Spleen (tissue), 11 donors: ENCODE results near the gene IFI30. TPM values are rescaled to one million over a fixed set of nuclear protein-coding genes. Genes with fewer than 3 reads are reported as not detected.

Experiments used
- DNase-seq: peaks from one replicate; pipeline ENCODE4 v3.0.0-alpha.2; 2020
- H3K27ac ChIP-seq, 8 donors: fragments of 200-600 bp; sonication (generic) in 7 of 8; 1 replicate in 4 of 8; 2 replicates in 4 of 8; pipeline versions ENCODE4 v1.5.0 to v1.8.0; 2016 to 2021; ENCODE audit warnings: inconsistent platforms in 4 of 8, mild to moderate bottlenecking in 4 of 8, moderate library complexity in 1 of 8
- H3K27me3 ChIP-seq, 7 donors: fragments of 200-600 bp; sonication (generic) in 6 of 7; replicated peaks in 1 of 7; 1 replicate in 4 of 7; 2 replicates in 3 of 7; pipeline versions ENCODE4 v1.5.0 to v1.8.0; 2016 to 2021; ENCODE audit warnings: inconsistent platforms in 3 of 7, mild to moderate bottlenecking in 1 of 7
- H3K36me3 ChIP-seq, 6 donors: fragments of 200-600 bp; sonication (generic) in 5 of 6; 1 replicate in 4 of 6; 2 replicates in 2 of 6; pipeline versions ENCODE4 v1.5.0 to v1.8.0; 2016 to 2021; ENCODE audit warnings: inconsistent platforms in 2 of 6
- H3K4me1 ChIP-seq, 6 donors: fragments of 200-600 bp; sonication (generic) in 5 of 6; 1 replicate in 3 of 6; 2 replicates in 3 of 6; pipeline versions ENCODE4 v1.5.0 to v1.8.0; 2016 to 2021; ENCODE audit warnings: inconsistent platforms in 3 of 6
- H3K4me3 ChIP-seq, 8 donors: fragments of 200-600 bp; sonication (generic) in 7 of 8; 1 replicate in 4 of 8; 2 replicates in 4 of 8; pipeline versions ENCODE4 v1.5.0 to v1.8.0; 2016 to 2021; ENCODE audit warnings: inconsistent platforms in 4 of 8, mild to moderate bottlenecking in 4 of 8, moderate library complexity in 2 of 8
- H3K9me3 ChIP-seq, 8 donors: fragments of 200-600 bp; sonication (generic) in 7 of 8; 1 replicate in 4 of 8; 2 replicates in 4 of 8; pipeline versions ENCODE4 v1.5.0 to v1.8.0; 2016 to 2021; ENCODE audit warnings: inconsistent platforms in 4 of 8
- CTCF ChIP-seq, 11 experiments: fragments of 200-600 bp in 7 of 11; fragments of 450-650 bp in 4 of 11; sonication (generic) in 4 of 11; IDR thresholded peaks in 8 of 11; conservative IDR thresholded peaks in 3 of 11; 1 replicate in 7 of 11; 2 replicates in 4 of 11; pipeline versions ENCODE4 v1.4.0 to v1.8.0; 2016 to 2021; ENCODE audit warnings: antibody characterized with exemption in 11 of 11, inconsistent platforms in 4 of 11, mild to moderate bottlenecking in 1 of 11
- POLR2A ChIP-seq, 3 donors: fragments of 450-650 bp; IDR thresholded peaks; one replicate each; pipeline ENCODE4 v1.5.1; 2017; ENCODE audit warnings: antibody characterized with exemption in 3 of 3, mild to moderate bottlenecking in 1 of 3
- POLR2AphosphoS5 ChIP-seq, 3 donors: sonication (generic); formaldehyde crosslinking; IDR thresholded peaks; one replicate each; pipeline ENCODE4 v1.5.1; 2017; ENCODE audit warnings: antibody characterized with exemption in 3 of 3
- WGBS, 5 donors: extraction: QIAGEN DNeasy Blood & Tissue Kit in 3 of 5; methylation state at CpG; one replicate each; pipeline versions ENCODE4 v1.1.5 to v1.1.7; 2013 to 2018; 5-methylcytosine and 5-hydroxymethylcytosine counted together
- intact Hi-C: fragments of 100-400 bp; cut with DNase I; formaldehyde crosslinking; loops from one replicate; pipeline ENCODE4 v1.15.0; 2023; ENCODE audit warnings: low total_unique reads
- polyA plus RNA-seq, 3 donors: library from polyadenylated mRNA; stranded (reverse); fragments of 200-250 nt; gene quantifications; one replicate each; pipeline ENCODE4 v1.2.1, GENCODE V29; 2013
- total RNA-seq, 7 donors: library from RNA; depleted of rRNA in 3 of 7; stranded (reverse); fragments of >200 nt in 3 of 7; fragmentation: NEBNext Ultra II Directional in 4 of 7; extraction: Animal tissue kit (Norgen Biotek cat#: 25700) in 4 of 7; gene quantifications; one replicate each; pipeline versions ENCODE4 v1.1.0 to v1.2.1, GENCODE V29; 2016 to 2021
- donor health status: healthy with polysubstance abuse.
- donor health status: DM: no; HTN: no; CAD: no; lungs with moderate emphysema.
- donor health status: DM: no; HTN: no; CAD: no.
- donor health status: Bipolar disorder and iron deficiency.
- donor health status: healthy.
- donor health status: DM: no; HTN: no; CAD: no.
- donor health status: DM: yes; HTN: yes; CAD: no.

The IFI30 gene
- total and polyA plus RNA-seq, 10 donors = 206 to 475 (median 288) TPM

- H3K4me1 ChIP-seq = peaks cover 29 to 100% (median 73%) of the 10 kb centered on the region in 6 donors
- intact Hi-C loops = no loop called here
- DNase-seq = peak; percentile 78
- no peaks in the 10 kb centered on the region for H3K9me3 ChIP-seq
- 72 to 86% (median 79%) methylated on average over 16 to 19 of the region's 19 CpGs for WGBS, 5 donors
- peak overlapping the region in 3 of 8 donors; percentile 16 to 98 (median 75) for H3K4me3 ChIP-seq
- no peaks in the 10 kb centered on the region for H3K27me3 ChIP-seq
- peak overlapping the region in 3 of 8 donors; percentile 24 to 95 (median 37) for H3K27ac ChIP-seq
- TF ChIP-seq POLR2A (IDR thresholded peaks at IDR 0.05) (no peak), POLR2AphosphoS5 (IDR thresholded peaks at IDR 0.05) (peak in 2 of 3 donors; percentile 4 to 49)
- peaks cover 0 to 47% (median 37%) of the 10 kb centered on the region in 6 donors for H3K36me3 ChIP-seq
Measured at GRCh38 chr19:18176367-18177310, 3.0 kb downstream of the IFI30 start.

- peak overlapping the region in 1 of 8 donors; percentile 6 for H3K4me3 ChIP-seq
- peaks cover 13 to 76% (median 51%) of the 10 kb centered on the region in 6 donors for H3K4me1 ChIP-seq
- H3K27me3 ChIP-seq = no peaks in the 10 kb centered on the region
- H3K36me3 ChIP-seq = peaks cover 0 to 46% (median 36%) of the 10 kb centered on the region in 6 donors
- H3K27ac ChIP-seq = peak overlapping the region in 7 of 8 donors; percentile 51 to 89 (median 82)
- no peak for DNase-seq
- no peaks in the 10 kb centered on the region for H3K9me3 ChIP-seq
- TF ChIP-seq POLR2AphosphoS5 (IDR thresholded peaks at IDR 0.05) = peak in 1 of 3 donors; percentile 16
- no peak for TF ChIP-seq POLR2A (IDR thresholded peaks at IDR 0.05)
- TF ChIP-seq CTCF (IDR thresholded peaks at IDR 0.05 in 8 of 11, conservative IDR thresholded peaks at IDR 0.05 in 3 of 11) = no peak
- intact Hi-C loops = no loop called here
- WGBS, 5 donors = 67 to 75% (median 72%) methylated on average over 5 of the region's 5 CpGs
Measured at GRCh38 chr19:18179957-18180356, 6.3 kb downstream of the IFI30 start.

GRCh38 chr19:18183529-18183928, 9.9 kb downstream of the IFI30 start:
- Histone ChIP-seq H3K4me1 (peaks cover 0 to 40% (median 27%) of the 10 kb centered on the region in 6 donors), H3K9me3 (no peaks in the 10 kb centered on the region), H3K36me3 (peaks cover 0 to 10% (median under 1%) of the 10 kb centered on the region in 6 donors), H3K4me3 (no peak overlapping the region), H3K27me3 (no peaks in the 10 kb centered on the region), H3K27ac (no peak overlapping the region)
- intact Hi-C loops = no loop called here
- DNase-seq = no peak
- TF ChIP-seq POLR2AphosphoS5 (IDR thresholded peaks at IDR 0.05) (no peak), CTCF (IDR thresholded peaks at IDR 0.05 in 8 of 11, conservative IDR thresholded peaks at IDR 0.05 in 3 of 11) (no peak), POLR2A (IDR thresholded peaks at IDR 0.05) (no peak)

GRCh38 chr19:18185538-18185937, 11.9 kb downstream of the IFI30 start:
- Histone ChIP-seq H3K4me3 (no peak overlapping the region), H3K27ac (no peak overlapping the region), H3K9me3 (no peaks in the 10 kb centered on the region), H3K36me3 (no peaks in the 10 kb centered on the region), H3K4me1 (peaks cover 0 to 26% (median 13%) of the 10 kb centered on the region in 6 donors), H3K27me3 (no peaks in the 10 kb centered on the region)
- WGBS, 5 donors = 79 to 87% (median 81%) methylated on average over 6 of the region's 6 CpGs
- TF ChIP-seq POLR2AphosphoS5 (IDR thresholded peaks at IDR 0.05) (no peak), POLR2A (IDR thresholded peaks at IDR 0.05) (no peak), CTCF (IDR thresholded peaks at IDR 0.05 in 8 of 11, conservative IDR thresholded peaks at IDR 0.05 in 3 of 11) (no peak)
- no peak for DNase-seq
- intact Hi-C loops = no loop called here
